Measurements from ENCODE around the gene CDH2. TPM values are rescaled to one million over a fixed set of nuclear protein-coding genes. Genes with fewer than 3 reads are reported as not detected.

Gene CDH2
- total RNA-seq, 1 experiment from 2014 or later: 14.6 TPM

- no peaks in the 10 kb centered on the region for H3K27me3 Mint-ChIP-seq (ENCODE audit: insufficient read depth, unreplicated experiment)
- peak; percentile 70 for DNase-seq (ENCODE audit: unreplicated experiment)
- TF ChIP-seq CTCF (IDR thresholded peaks at IDR 0.05; ENCODE audit: unreplicated experiment): peak; percentile 60
- intact Hi-C loops (cut with micrococcal nuclease): loop anchor here (1.0 to 2.0 kb wide), 4 partner anchors 176 to 584 kb away; no protein-coding TSS in a partner anchor
- H3K27ac Mint-ChIP-seq (ENCODE audit: low read depth, unreplicated experiment): no peak overlapping the region
- ChIA-PET CTCF (interaction anchor here (0.7 to 3.2 kb wide), 10 partner anchors 14 to 1206 kb away, joined by 3 to 19 read pairs (median 3); no protein-coding TSS in a partner anchor), POLR2A (no interaction called here)
- H3K36me3 Mint-ChIP-seq (ENCODE audit: insufficient read depth, unreplicated experiment): no peaks in the 10 kb centered on the region
- H3K9me3 Mint-ChIP-seq (ENCODE audit: unreplicated experiment): no peaks in the 10 kb centered on the region
- BruUV-seq (replicated peaks): no TSS peak
- H3K4me3 Mint-ChIP-seq (ENCODE audit: unreplicated experiment): no peak overlapping the region
- H3K4me1 Mint-ChIP-seq (ENCODE audit: insufficient read depth, unreplicated experiment): no peaks in the 10 kb centered on the region
Observed at GRCh38 chr18:28189400-28190239, 12.7 kb upstream of the CDH2 start.

- no peak overlapping the region for H3K4me3 Mint-ChIP-seq (ENCODE audit: unreplicated experiment)
- H3K36me3 Mint-ChIP-seq (ENCODE audit: insufficient read depth, unreplicated experiment): no peaks in the 10 kb centered on the region
- H3K9me3 Mint-ChIP-seq (ENCODE audit: unreplicated experiment): no peaks in the 10 kb centered on the region
- BruUV-seq (replicated peaks): no TSS peak
- H3K27ac Mint-ChIP-seq (ENCODE audit: low read depth, unreplicated experiment): no peak overlapping the region
- ChIA-PET POLR2A (no interaction called here), CTCF (no interaction called here)
- intact Hi-C loops (cut with micrococcal nuclease): no loop called here
- no peaks in the 10 kb centered on the region for H3K27me3 Mint-ChIP-seq (ENCODE audit: insufficient read depth, unreplicated experiment)
- peaks cover 7% of the 10 kb centered on the region for H3K4me1 Mint-ChIP-seq (ENCODE audit: insufficient read depth, unreplicated experiment)
- no peak for TF ChIP-seq CTCF (IDR thresholded peaks at IDR 0.05; ENCODE audit: unreplicated experiment)
- no peak for DNase-seq (ENCODE audit: unreplicated experiment)
Observed at GRCh38 chr18:28185121-28185520, 8.2 kb upstream of the CDH2 start.

- TF ChIP-seq CTCF (IDR thresholded peaks at IDR 0.05; ENCODE audit: unreplicated experiment): no peak
- H3K4me3 Mint-ChIP-seq (ENCODE audit: unreplicated experiment): no peak overlapping the region
- no peak overlapping the region for H3K27ac Mint-ChIP-seq (ENCODE audit: low read depth, unreplicated experiment)
- peak; percentile 50 for DNase-seq (ENCODE audit: unreplicated experiment)
- no TSS peak for BruUV-seq (replicated peaks)
- peaks cover 7% of the 10 kb centered on the region for H3K4me1 Mint-ChIP-seq (ENCODE audit: insufficient read depth, unreplicated experiment)
- ChIA-PET CTCF (interaction anchor here (1.0 kb wide), 1 partner anchor 433 kb away, joined by 3 read pairs; no protein-coding TSS in a partner anchor), POLR2A (interaction anchor here (0.5 to 0.6 kb wide), 2 partner anchors 176 to 277 kb away, joined by 3 read pairs; no protein-coding TSS in a partner anchor)
- H3K9me3 Mint-ChIP-seq (ENCODE audit: unreplicated experiment): no peaks in the 10 kb centered on the region
- no peaks in the 10 kb centered on the region for H3K36me3 Mint-ChIP-seq (ENCODE audit: insufficient read depth, unreplicated experiment)
- no peaks in the 10 kb centered on the region for H3K27me3 Mint-ChIP-seq (ENCODE audit: insufficient read depth, unreplicated experiment)
- intact Hi-C loops (cut with micrococcal nuclease): no loop called here
Observed at GRCh38 chr18:28183418-28184078, 6.6 kb upstream of the CDH2 start.

GRCh38 chr18:28181616-28182015, 4.7 kb upstream of the CDH2 start:
- ChIA-PET POLR2A (no interaction called here), CTCF (no interaction called here)
- no TSS peak for BruUV-seq (replicated peaks)
- Mint-ChIP-seq H3K4me1 (ENCODE audit: insufficient read depth, unreplicated experiment) (peaks cover 7% of the 10 kb centered on the region), H3K27ac (ENCODE audit: low read depth, unreplicated experiment) (no peak overlapping the region), H3K9me3 (ENCODE audit: unreplicated experiment) (no peaks in the 10 kb centered on the region), H3K4me3 (ENCODE audit: unreplicated experiment) (no peak overlapping the region), H3K36me3 (ENCODE audit: insufficient read depth, unreplicated experiment) (no peaks in the 10 kb centered on the region), H3K27me3 (ENCODE audit: insufficient read depth, unreplicated experiment) (no peaks in the 10 kb centered on the region)
- DNase-seq (ENCODE audit: unreplicated experiment): no peak
- TF ChIP-seq CTCF (IDR thresholded peaks at IDR 0.05; ENCODE audit: unreplicated experiment): no peak
- intact Hi-C loops (cut with micrococcal nuclease): no loop called here

Data from MCF 10A (cell line).